Measurements from ENCODE around the gene ERC2.

Gene ERC2

GRCh38 chr3:55876560-55876959, 591.7 kb downstream of the ERC2 start:
- TF ChIP-seq, protein P1, sequence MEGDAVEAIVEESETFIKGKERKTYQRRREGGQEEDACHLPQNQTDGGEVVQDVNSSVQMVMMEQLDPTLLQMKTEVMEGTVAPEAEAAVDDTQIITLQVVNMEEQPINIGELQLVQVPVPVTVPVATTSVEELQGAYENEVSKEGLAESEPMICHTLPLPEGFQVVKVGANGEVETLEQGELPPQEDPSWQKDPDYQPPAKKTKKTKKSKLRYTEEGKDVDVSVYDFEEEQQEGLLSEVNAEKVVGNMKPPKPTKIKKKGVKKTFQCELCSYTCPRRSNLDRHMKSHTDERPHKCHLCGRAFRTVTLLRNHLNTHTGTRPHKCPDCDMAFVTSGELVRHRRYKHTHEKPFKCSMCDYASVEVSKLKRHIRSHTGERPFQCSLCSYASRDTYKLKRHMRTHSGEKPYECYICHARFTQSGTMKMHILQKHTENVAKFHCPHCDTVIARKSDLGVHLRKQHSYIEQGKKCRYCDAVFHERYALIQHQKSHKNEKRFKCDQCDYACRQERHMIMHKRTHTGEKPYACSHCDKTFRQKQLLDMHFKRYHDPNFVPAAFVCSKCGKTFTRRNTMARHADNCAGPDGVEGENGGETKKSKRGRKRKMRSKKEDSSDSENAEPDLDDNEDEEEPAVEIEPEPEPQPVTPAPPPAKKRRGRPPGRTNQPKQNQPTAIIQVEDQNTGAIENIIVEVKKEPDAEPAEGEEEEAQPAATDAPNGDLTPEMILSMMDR (IDR thresholded peaks at IDR 0.05) = no peak

DNA sequence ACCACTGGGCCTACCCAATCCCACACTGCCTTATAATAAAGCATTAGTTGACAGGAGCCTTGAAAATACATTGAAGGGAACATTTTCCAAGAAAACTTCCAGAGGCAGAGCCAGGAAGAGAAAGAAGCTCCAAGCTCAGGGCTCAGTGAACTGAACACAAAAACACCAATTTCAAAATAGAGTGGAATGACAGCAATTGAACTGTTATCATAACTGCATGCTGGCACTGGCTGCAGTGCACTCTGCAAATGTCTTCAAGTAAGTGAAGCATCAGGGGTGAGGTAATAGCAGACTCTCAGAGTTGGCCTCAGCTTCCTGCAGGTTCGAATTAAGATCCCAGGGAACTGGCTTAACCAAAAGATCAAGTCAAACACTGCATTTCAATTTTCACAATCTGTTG, 593.2 kb downstream of the ERC2 start:
- TF ChIP-seq, protein P1 (IDR thresholded peaks at IDR 0.05) = no peak

- TF ChIP-seq, protein P1 (IDR thresholded peaks at IDR 0.05) = no peak
Observed at GRCh38 chr3:55873523-55874254, 594.6 kb downstream of the ERC2 start.

DNA sequence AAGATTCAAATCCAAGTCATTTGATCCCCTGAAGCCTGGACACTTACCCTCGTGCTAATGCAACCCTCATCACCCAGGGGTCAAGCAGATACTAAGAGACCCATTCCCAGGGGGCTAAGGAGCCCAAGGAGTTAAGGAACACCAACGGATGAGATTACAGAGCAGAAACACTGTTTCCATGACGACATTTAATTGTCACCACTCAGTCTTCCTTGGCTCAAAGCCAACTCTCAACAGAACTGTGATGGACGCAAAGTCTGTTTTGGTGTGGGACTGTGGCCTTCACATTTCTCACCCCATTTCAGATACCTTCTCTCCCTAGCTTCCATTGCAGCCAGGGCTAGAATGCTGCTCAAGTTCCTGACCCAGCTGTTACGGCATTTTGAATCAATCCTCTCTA, 597.7 kb downstream of the ERC2 start:
- TF ChIP-seq, protein P1 (IDR thresholded peaks at IDR 0.05) = no peak

- TF ChIP-seq, protein P1 (IDR thresholded peaks at IDR 0.05) = no peak
Observed at GRCh38 chr3:55868347-55868746, 599.9 kb downstream of the ERC2 start.

DNA sequence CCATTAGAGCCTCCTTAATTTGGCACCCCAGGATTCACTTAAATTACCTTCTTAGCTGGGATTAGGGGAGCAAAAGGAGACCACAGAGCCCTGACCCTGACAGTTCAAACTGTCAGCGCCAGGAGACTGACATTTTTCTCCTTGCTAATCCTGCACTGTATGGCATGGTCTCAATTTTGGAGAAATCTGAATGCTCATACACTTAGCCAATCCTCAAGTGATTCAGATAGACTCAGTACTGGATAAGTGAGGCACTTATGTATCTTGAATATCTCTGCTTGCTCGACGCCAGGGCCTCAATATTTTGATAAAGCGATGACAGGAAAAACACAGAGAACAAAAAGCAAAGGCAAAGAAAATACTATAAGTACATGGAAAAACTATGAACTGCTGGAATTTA, 605.2 kb downstream of the ERC2 start:
- TF ChIP-seq, protein P1 (IDR thresholded peaks at IDR 0.05) = no peak

DNA sequence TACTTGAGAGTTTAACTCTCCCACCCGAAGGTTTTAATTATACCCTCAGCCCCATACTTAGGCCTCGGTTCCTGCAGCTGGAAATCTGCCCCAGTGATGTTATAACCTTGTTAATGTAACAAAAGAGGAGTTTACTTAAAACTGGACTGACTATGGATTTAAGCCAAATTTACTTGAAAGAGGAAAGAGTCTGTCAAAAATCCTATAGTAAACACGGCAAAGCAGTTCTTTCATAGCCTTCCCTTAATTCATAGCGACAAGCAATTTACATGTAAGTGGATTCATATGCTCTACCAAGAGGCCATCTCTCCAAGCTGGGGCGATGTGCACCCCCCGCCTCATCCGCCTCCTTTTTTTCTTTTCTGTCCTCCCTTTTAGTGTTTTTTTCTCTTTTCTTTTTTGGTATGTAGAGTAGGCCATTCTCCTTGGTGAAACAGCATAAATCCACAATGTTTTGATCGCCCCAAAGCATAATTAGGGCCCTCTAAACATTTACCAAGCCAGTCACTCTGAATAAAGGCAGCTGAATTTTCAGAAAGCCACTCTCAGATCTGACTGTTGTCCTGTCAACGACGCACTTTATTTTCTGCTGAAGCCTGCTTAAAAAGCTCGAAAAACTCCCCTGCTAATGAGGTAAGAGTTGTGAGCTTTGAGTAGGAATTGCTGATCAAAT, 608.1 kb downstream of the ERC2 start:
- TF ChIP-seq, protein P1 (IDR thresholded peaks at IDR 0.05) = no peak
